HG03442 (cell line): ENCODE results near the gene TMEM238L.

ENCODE experiments used
- ATAC-seq: cut with Tn5 transposase; IDR thresholded peaks from one replicate; pipeline ENCODE4 v1.9.1; 2021; ENCODE audit warnings: mild to moderate bottlenecking, moderate library complexity; ENCODE audit not compliant: unreplicated experiment

Gene TMEM238L

GRCh38 chr17:10748531-10749181, 55.2 kb downstream of the TMEM238L start:
- no peak for ATAC-seq

GRCh38 chr17:10745231-10745630, 58.7 kb downstream of the TMEM238L start:
- no peak for ATAC-seq
